HEK293 (cell line): ENCODE measurements around the gene SCNN1G.
A peak's percentile ranks its signal among the peaks of the same experiment; 100 is the strongest.

Source experiments
- CTCF ChIA-PET: fragments of 350-600 bp; formaldehyde crosslinking; extraction: SDS; loops from one replicate; lab custom pipeline; 2021; ENCODE audit warnings: antibody characterized with exemption; lab: Yijun Ruan, JAX
- POLR2A ChIA-PET: fragments of 300-600 bp; formaldehyde crosslinking; extraction: SDS; loops from one replicate; lab custom pipeline; 2020; ENCODE audit warnings: antibody characterized with exemption, inconsistent platforms; lab: Yijun Ruan, JAX
- H3K27ac ChIP-seq: fragments of 200-500 bp; sonication (Bioruptor generic); 2 replicates; pipeline ENCODE4 v1.5.1; 2014; ENCODE audit warnings: low read depth, low read length, control low read depth, inconsistent platforms; ENCODE audit errors: extremely low read depth
- H3K36me3 ChIP-seq, 2 experiments: fragments of 200-500 bp in 1 of 2; sonication (Bioruptor generic) in 1 of 2; 1 replicate in 1 of 2; 2 replicates in 1 of 2; pipeline ENCODE4 v1.5.1; 2014 to 2017; ENCODE audit warnings: inconsistent platforms in 2 of 2, low read length in 2 of 2; ENCODE audit not compliant: control insufficient read depth in 2 of 2, insufficient read depth in 1 of 2
- H3K4me1 ChIP-seq: fragments of 200-500 bp; sonication (Bioruptor generic); 2 replicates; pipeline ENCODE4 v1.5.1; 2014; ENCODE audit warnings: mild to moderate bottlenecking, low read length, inconsistent platforms; ENCODE audit not compliant: control insufficient read depth, insufficient read depth
- H3K4me3 ChIP-seq: 2 replicates; pipeline ENCODE4 v1.5.1; 2011; ENCODE audit warnings: low read depth, mild to moderate bottlenecking, control low read depth, low read length, moderate library complexity
- H3K9me3 ChIP-seq: fragments of 200-500 bp; sonication (Bioruptor generic); 2 replicates; pipeline ENCODE4 v1.5.1; 2014; ENCODE audit warnings: low read depth, low read length, inconsistent platforms; ENCODE audit not compliant: control insufficient read depth, insufficient read depth
- FEZF1 ChIP-seq: fragments of 450-650 bp; formaldehyde crosslinking; IDR thresholded peaks from 2 replicates; pipeline ENCODE4 v1.5.1; 2016; ENCODE audit warnings: missing biosample characterization, missing genetic modification characterization
- OSR2 ChIP-seq: fragments of 450-650 bp; formaldehyde crosslinking; IDR thresholded peaks from 2 replicates; pipeline ENCODE4 v1.5.1; 2016; ENCODE audit warnings: missing biosample characterization, missing genetic modification characterization
- OVOL3 ChIP-seq: fragments of 450-650 bp; formaldehyde crosslinking; IDR thresholded peaks from 2 replicates; pipeline ENCODE4 v1.5.1; 2016; ENCODE audit warnings: missing biosample characterization, missing genetic modification characterization
- SCRT1 ChIP-seq: fragments of 450-650 bp; formaldehyde crosslinking; IDR thresholded peaks from 2 replicates; pipeline ENCODE4 v1.5.1; 2016; ENCODE audit warnings: missing biosample characterization, missing genetic modification characterization, borderline replicate concordance
- ZBTB21 ChIP-seq: fragments of 450-650 bp; formaldehyde crosslinking; IDR thresholded peaks from 2 replicates; pipeline ENCODE4 v1.5.1; 2017; ENCODE audit warnings: missing biosample characterization, missing genetic modification characterization
- ZBTB49 ChIP-seq: fragments of 450-650 bp; formaldehyde crosslinking; IDR thresholded peaks from 2 replicates; pipeline ENCODE4 v1.5.1; 2016; ENCODE audit warnings: missing biosample characterization, missing genetic modification characterization, low read depth
- ZNF133 ChIP-seq: fragments of 450-650 bp; formaldehyde crosslinking; IDR thresholded peaks from 2 replicates; pipeline ENCODE4 v1.5.1; 2016; ENCODE audit warnings: missing biosample characterization, missing genetic modification characterization
- ZNF362 ChIP-seq: fragments of 450-650 bp; formaldehyde crosslinking; IDR thresholded peaks from 2 replicates; pipeline ENCODE4 v1.5.1; 2016; ENCODE audit warnings: missing biosample characterization, missing genetic modification characterization
- ZNF366 ChIP-seq: fragments of 450-650 bp; formaldehyde crosslinking; conservative IDR thresholded peaks from 2 replicates; pipeline ENCODE4 v1.5.1; 2016; ENCODE audit warnings: missing biosample characterization, missing genetic modification characterization
- ZNF423 ChIP-seq: fragments of 450-650 bp; formaldehyde crosslinking; IDR thresholded peaks from 2 replicates; pipeline ENCODE4 v1.5.1; 2016; ENCODE audit warnings: missing biosample characterization, missing genetic modification characterization
- ZNF521 ChIP-seq: fragments of 450-650 bp; formaldehyde crosslinking; IDR thresholded peaks from 2 replicates; pipeline ENCODE4 v1.5.1; 2017; ENCODE audit warnings: missing biosample characterization, mild to moderate bottlenecking, missing genetic modification characterization
- ZNF600 ChIP-seq: fragments of 450-650 bp; formaldehyde crosslinking; IDR thresholded peaks from 2 replicates; pipeline ENCODE4 v1.5.1; 2016; ENCODE audit warnings: missing biosample characterization, missing genetic modification characterization
- ZNF645 ChIP-seq: fragments of 450-650 bp; formaldehyde crosslinking; IDR thresholded peaks from 2 replicates; pipeline ENCODE4; 2016; ENCODE audit warnings: missing biosample characterization, missing genetic modification characterization
- ZNF670 ChIP-seq: fragments of 450-650 bp; formaldehyde crosslinking; IDR thresholded peaks from 2 replicates; pipeline ENCODE4 v1.5.1; 2016; ENCODE audit warnings: missing biosample characterization, missing genetic modification characterization, low read depth
- ZNF792 ChIP-seq: fragments of 450-650 bp; formaldehyde crosslinking; IDR thresholded peaks from 2 replicates; pipeline ENCODE4 v1.5.1; 2016; ENCODE audit warnings: missing biosample characterization, missing genetic modification characterization
- TF ChIP-seq, protein P1 (sequence below): fragments of 450-650 bp; formaldehyde crosslinking; IDR thresholded peaks from 2 replicates; pipeline ENCODE4 v1.5.1; 2016; ENCODE audit warnings: missing biosample characterization, missing genetic modification characterization, low read depth
- TF ChIP-seq, protein P2 (sequence below): fragments of 450-650 bp; formaldehyde crosslinking; IDR thresholded peaks from 2 replicates; pipeline ENCODE4 v1.5.1; 2016; ENCODE audit warnings: missing biosample characterization, missing genetic modification characterization

SCNN1G gene

GRCh38 chr16:23236983-23237382 is 54.4 kb downstream of the SCNN1G start:
- CTCF ChIA-PET, result no interaction called here
- TF ChIP-seq OVOL3 (tag by site-specific recombination) (no peak), ZNF133 (tag by site-specific recombination) (no peak), SCRT1 (tag by site-specific recombination) (no peak), ZNF521 (tag by site-specific recombination) (0 out of 2 replicates have a peak, but pooled peaks have one; percentile 48), ZNF670 (no peak), ZNF366 (tag by site-specific recombination) (peak; percentile 93), ZBTB21 (tag by site-specific recombination) (no peak), FEZF1 (no peak), ZNF423 (tag by site-specific recombination) (no peak)
- TF ChIP-seq, protein P1, sequence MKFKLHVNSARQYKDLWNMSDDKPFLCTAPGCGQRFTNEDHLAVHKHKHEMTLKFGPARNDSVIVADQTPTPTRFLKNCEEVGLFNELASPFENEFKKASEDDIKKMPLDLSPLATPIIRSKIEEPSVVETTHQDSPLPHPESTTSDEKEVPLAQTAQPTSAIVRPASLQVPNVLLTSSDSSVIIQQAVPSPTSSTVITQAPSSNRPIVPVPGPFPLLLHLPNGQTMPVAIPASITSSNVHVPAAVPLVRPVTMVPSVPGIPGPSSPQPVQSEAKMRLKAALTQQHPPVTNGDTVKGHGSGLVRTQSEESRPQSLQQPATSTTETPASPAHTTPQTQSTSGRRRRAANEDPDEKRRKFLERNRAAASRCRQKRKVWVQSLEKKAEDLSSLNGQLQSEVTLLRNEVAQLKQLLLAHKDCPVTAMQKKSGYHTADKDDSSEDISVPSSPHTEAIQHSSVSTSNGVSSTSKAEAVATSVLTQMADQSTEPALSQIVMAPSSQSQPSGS (tag by site-specific recombination), result no peak
- TF ChIP-seq, protein P2, sequence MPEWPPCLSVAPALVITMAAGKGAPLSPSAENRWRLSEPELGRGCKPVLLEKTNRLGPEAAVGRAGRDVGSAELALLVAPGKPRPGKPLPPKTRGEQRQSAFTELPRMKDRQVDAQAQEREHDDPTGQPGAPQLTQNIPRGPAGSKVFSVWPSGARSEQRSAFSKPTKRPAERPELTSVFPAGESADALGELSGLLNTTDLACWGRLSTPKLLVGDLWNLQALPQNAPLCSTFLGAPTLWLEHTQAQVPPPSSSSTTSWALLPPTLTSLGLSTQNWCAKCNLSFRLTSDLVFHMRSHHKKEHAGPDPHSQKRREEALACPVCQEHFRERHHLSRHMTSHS, result no peak

DNA sequence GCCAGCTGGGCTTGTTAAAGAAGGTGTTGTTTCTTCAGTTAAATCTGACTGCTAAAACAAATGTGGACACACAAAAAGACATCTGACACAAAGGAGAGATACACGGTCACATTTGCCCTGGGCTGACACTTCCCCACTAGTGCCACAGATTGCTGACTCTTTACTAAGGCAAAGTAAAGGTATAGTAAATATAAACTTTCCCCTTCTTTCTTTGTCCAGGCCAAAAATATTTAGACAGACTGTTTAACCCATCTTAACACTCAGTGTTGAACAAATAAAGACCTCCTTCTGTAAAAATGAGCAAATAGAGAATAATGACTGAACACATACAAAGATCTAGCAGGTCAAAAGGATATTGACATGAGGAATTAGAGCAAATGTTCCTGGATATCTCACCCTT is 58.4 kb downstream of the SCNN1G start:
- Histone ChIP-seq H3K9me3 (no peaks in the 10 kb centered on the region), H3K4me3 (no peak overlapping the region), H3K27ac (no peak overlapping the region), H3K4me1 (no peaks in the 10 kb centered on the region), H3K36me3 (no peaks in the 10 kb centered on the region)
- POLR2A ChIA-PET, result no interaction called here
- CTCF ChIA-PET, result no interaction called here
- no peak for TF ChIP-seq ZNF645
- TF ChIP-seq ZNF670, result no peak
- no peak for TF ChIP-seq ZBTB49 (tag by site-specific recombination)
- TF ChIP-seq ZNF792, result no peak
- TF ChIP-seq OSR2, result no peak
- TF ChIP-seq ZNF362, result no peak
- no peak for TF ChIP-seq ZNF600 (tag by site-specific recombination)
- no peak for TF ChIP-seq ZBTB21 (tag by site-specific recombination)

More at GRCh38 chr16:23236983-23237382, 54.4 kb downstream of the SCNN1G start:
- Histone ChIP-seq H3K36me3 (no peaks in the 10 kb centered on the region), H3K27ac (no peak overlapping the region), H3K4me3 (no peak overlapping the region), H3K9me3 (no peaks in the 10 kb centered on the region), H3K4me1 (no peaks in the 10 kb centered on the region)
- POLR2A ChIA-PET, result no interaction called here
